Measurements from ENCODE around the gene LHX3.
A peak's percentile ranks its signal among the peaks of the same experiment; 100 is the strongest.
"Not testable (repeated sequence)": the region's sequence is repeated elsewhere in the genome, so short reads cannot be mapped to it uniquely, and the experiment has no call there.

LHX3 gene

GRCh38 chr9:136151848-136152542 is 52.9 kb downstream of the LHX3 start:
- DNase-seq: no peak

GRCh38 chr9:136151214-136151804 is 53.6 kb downstream of the LHX3 start:
- no peak for DNase-seq

DNA sequence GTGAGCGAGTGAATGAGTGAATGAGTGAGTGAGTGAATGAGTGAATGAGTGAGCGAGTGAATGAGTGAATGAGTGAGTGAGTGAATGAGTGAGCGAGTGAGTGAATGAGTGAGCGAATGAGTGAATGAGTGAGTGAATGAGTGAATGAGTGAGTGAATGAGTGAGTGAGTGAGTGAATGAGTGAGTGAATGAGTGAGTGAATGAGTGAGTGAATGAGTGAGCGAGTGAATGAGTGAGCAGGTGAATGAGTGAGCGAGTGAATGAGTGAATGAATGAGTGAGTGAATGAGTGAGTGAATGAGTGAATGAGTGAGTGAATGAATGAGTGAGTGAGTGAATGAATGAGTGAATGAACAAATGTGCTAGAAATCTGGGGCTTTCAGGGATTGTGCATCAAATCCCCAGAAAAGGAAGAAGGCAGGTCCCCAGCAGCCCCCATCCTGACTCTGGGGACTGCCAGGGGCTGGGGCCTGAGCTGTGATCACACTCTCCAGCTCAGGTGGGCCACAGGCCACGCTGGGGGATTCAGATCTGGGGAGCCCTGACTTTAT is 54.2 kb downstream of the LHX3 start:
- DNase-seq: not testable (repeated sequence)

DNA sequence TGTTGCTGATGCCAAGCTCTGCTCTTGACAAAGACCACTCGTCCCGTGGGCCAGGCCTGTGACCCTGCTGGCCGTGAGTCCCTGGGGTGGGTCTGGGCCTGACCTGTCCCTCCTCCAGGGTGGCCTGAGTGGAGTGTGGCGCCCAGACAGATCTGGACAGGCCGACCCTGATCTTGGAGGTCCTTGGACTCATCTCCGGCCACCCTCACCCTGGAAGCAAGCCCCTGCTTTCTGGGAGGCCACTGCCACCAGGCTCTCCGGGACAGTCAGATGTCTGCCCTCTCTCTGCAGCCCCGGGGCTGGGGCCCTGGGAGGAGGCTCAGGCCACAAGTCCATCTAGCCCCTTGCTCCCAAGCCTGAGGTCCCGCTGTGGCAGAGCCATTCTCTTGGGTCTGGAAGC is 55.1 kb downstream of the LHX3 start:
- DNase-seq: no peak

DNA sequence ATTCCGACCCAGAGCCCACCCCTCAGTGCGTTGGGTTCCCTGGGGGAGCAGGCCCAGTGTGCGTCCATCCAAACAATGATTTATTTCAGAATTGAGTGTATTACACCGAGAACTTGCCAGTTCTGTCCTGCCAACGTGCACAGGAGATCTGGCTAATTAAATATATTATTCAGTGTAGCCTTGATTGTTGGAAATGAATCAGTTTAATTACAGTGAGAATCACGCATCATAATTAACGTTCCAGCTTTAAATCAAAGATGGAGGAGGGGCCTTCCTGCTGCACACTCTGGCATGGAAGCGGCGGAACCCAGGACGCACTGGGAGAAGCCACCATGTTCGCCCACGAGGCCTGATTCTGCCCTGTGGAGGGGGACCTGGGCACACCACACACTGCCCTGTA is 55.6 kb downstream of the LHX3 start:
- DNase-seq: no peak

DNA sequence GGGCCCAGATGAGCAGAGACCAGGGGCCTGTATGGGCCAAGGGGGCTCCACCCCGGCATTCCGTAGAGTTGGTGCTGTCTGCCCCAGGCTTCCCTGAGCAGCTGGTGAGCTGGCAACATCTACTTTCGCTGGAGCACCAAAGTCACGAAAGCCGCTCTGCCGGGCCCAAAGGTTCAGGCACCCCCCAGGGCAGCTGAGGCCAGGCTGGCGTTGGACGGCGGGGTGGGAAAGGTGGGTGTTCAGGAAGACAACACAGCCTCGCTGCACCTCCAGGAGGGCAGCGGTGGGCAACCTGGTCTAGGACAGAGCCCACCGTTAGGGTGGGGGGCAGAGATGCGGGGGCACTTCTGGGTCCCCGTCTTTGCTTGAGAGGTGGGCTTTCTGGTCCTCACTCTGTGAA is 56.2 kb downstream of the LHX3 start:
- DNase-seq: no peak

DNA sequence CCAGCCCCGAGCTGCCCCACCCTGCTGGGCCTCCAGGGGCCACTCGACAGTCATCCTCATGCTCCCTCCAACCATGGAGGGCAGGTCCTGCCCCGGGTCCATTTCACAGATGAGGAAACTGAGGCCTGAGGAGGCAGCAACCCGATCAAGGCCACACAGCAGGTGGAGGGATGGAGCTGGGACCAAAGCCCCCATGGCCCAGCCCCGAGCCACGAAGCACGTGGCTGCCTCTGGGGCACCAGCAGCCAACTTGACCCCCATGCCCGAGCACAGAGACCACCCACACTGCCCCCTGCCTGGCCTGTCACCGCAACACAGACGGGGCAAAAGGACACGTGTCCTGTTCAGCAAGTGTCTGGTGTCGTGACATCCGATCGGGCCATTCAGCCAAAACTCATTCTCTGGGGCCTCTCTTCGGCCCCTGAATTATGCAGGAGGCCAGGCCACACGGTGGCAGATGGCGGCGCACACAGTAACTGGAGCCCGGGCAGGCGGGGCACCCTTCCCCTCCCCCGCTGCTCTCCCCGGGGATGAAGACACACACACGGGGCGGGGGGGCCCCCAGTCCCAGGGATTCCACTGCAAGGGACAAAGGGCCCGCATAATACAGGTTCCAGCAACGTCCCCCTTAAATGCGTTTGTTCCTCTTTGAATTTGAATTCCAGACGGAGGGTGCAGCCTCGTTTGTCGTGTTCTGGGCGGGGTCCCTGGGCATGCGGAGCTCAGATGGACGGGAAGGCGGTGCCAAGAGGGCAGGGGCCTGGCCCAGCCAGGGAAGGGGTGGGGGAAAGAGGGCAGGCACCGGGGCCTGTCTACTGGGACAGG is 56.8 kb downstream of the LHX3 start:
- peak; percentile 77 to 90 for DNase-seq

DNA sequence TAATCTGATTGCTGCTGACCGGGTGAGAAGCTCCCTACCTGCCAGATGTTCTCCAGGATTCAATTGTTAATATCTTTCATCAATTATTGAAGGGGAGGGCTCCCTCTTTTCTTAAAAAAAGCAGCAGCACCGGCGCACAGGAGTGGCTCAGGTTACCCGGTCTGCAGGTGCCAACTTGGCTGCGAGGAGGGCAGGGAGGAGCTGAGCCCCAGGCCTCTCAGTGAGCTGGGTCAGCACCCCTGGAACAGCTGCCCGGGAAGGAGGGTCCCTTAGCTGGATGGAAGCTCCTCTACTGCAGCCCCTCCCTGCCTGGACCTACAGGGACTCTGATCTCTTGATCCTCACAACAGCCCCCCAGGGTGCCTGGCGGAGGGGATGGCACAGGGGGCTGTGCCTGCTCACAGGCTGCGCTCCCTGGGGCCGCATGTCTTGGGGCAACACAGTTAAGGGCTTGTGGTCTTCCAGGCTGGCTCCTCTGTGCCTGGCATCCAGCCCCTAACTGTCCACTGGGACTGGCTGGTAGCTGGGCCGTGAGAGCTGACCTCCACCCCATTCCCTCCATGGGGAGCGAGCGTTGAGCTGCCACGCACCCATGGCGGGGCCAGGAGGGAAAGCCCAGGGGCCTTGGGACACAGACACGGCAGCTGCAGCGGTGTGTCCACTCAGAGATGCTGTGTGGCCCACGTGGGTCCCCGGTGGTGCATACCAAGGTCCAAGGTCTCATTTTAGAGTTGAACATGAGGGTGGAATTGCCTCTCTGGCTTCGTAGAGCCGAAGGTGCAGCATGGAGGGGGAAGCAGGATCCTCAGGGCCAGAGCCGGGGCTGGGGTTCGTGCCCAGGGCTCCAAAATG is 57.7 kb downstream of the LHX3 start:
- DNase-seq: peak in 1 of 2 experiments; percentile 66

Measured in NCI-H524 (cell line).